ENCODE data around the gene EMX2. TPM values are rescaled to one million over a fixed set of nuclear protein-coding genes. Genes with fewer than 3 reads are reported as not detected.
A peak's percentile ranks its signal among the peaks of the same experiment; 100 is the strongest.

Gene EMX2
- total RNA-seq, 1 experiment from 2014 or later = not detected

GRCh38 chr10:117501460-117502035 lies 41.0 kb upstream of the EMX2 start:
- CTCF ChIA-PET = interaction anchor here (0.7 kb wide), 1 partner anchor 39 kb away, joined by 20 read pairs; no protein-coding TSS in a partner anchor
- POLR2A ChIA-PET (ENCODE audit: low non-redundant PET) = no interaction called here
- no peak for DNase-seq (ENCODE audit: low spot score)
- Histone ChIP-seq H3K4me3 (ENCODE audit: low read depth, low read length, poor library complexity, severe bottlenecking) (no peak overlapping the region), H3K36me3 (ENCODE audit: insufficient read depth, low read length, poor library complexity, severe bottlenecking) (no peaks in the 10 kb centered on the region), H3K9me3 (ENCODE audit: low read depth, low read length, poor library complexity, severe bottlenecking) (no peaks in the 10 kb centered on the region), H3K27ac (ENCODE audit: low read depth, low read length, poor library complexity, severe bottlenecking) (no peak overlapping the region), H3K4me1 (ENCODE audit: insufficient read depth, low read length, poor library complexity, severe bottlenecking) (peaks cover 16% of the 10 kb centered on the region), H3K27me3 (replicated peaks; ENCODE audit: insufficient read depth, low read depth, low read length, poor library complexity) (no peaks in the 10 kb centered on the region)
- TF ChIP-seq CTCF (conservative IDR thresholded peaks at IDR 0.05; ENCODE audit: low read depth, low read length) = no peak
- no peak for TF ChIP-seq EZH2 (IDR thresholded peaks at IDR 0.05; ENCODE audit: borderline replicate concordance, low read depth, low read length, poor library complexity, severe bottlenecking)
- intact Hi-C loops (cut with micrococcal nuclease; ENCODE audit: unreplicated experiment) = no loop called here
- BruUV-seq (replicated peaks) = no TSS peak

- TF ChIP-seq CTCF (conservative IDR thresholded peaks at IDR 0.05; ENCODE audit: low read depth, low read length) = no peak
- TF ChIP-seq EZH2 (IDR thresholded peaks at IDR 0.05; ENCODE audit: borderline replicate concordance, low read depth, low read length, poor library complexity, severe bottlenecking) = no peak
- DNase-seq (ENCODE audit: low spot score) = no peak
- peaks cover 16% of the 10 kb centered on the region for H3K4me1 ChIP-seq (ENCODE audit: insufficient read depth, low read length, poor library complexity, severe bottlenecking)
- CTCF ChIA-PET = interaction anchor here (0.5 kb wide), 1 partner anchor 287 kb away, joined by 3 read pairs; no protein-coding TSS in a partner anchor
- no peaks in the 10 kb centered on the region for H3K27me3 ChIP-seq (replicated peaks; ENCODE audit: insufficient read depth, low read depth, low read length, poor library complexity)
- BruUV-seq (replicated peaks) = no TSS peak
- H3K36me3 ChIP-seq (ENCODE audit: insufficient read depth, low read length, poor library complexity, severe bottlenecking) = no peaks in the 10 kb centered on the region
- no peak overlapping the region for H3K4me3 ChIP-seq (ENCODE audit: low read depth, low read length, poor library complexity, severe bottlenecking)
- intact Hi-C loops (cut with micrococcal nuclease; ENCODE audit: unreplicated experiment) = no loop called here
- POLR2A ChIA-PET (ENCODE audit: low non-redundant PET) = no interaction called here
- no peaks in the 10 kb centered on the region for H3K9me3 ChIP-seq (ENCODE audit: low read depth, low read length, poor library complexity, severe bottlenecking)
- no peak overlapping the region for H3K27ac ChIP-seq (ENCODE audit: low read depth, low read length, poor library complexity, severe bottlenecking)
These were observed 39.9 kb upstream of the EMX2 start for GRCh38 chr10:117502421-117503243.

DNA sequence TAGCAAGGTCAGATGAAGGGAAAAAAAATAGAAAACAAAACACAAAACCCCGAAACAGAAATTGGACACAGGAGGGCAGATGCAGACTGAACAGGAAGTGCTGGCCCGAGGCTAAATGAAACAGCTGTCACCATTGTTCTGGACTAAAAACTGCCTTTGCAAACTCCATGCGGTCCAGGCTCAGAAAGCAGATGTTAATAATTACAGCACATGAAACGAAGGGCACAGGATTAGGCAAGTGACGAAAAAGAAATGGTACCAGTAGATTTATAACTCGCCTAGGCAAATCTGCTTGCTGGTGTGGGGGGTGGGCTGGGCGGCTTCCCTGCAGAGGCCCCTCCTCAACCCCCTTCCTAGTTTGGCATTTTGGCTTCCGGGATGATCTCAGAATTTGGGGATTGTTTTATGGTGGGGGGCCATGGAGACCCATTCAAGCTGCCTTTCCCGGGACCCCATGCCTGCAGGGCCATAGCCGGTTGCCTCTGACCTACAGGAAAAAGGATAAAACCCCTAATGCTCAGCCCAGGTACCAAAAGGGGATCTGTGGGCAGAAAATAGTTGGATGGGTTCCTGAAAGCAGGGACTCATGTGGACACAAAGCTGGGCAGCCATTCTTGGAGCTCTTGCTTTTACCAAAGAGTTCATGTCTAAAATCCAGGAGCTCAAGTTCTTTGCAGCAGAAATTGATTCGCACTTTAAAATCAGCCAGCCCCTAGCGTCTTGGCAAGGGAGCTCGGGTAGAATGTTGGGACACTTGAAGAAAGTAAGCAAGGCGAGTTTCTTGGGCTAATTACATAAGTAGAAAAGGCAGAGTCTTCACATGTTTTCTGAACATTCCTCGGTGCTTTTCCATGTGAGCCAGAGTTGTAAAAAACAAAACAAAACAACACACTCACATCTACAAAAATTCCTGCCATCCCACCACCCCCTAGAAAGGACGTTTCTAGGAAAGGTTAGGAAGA lies 39.0 kb upstream of the EMX2 start:
- ChIA-PET CTCF (interaction anchor here (0.5 kb wide), 1 partner anchor 286 kb away, joined by 3 read pairs; no protein-coding TSS in a partner anchor), POLR2A (ENCODE audit: low non-redundant PET) (no interaction called here)
- no peak overlapping the region for H3K27ac ChIP-seq (ENCODE audit: low read depth, low read length, poor library complexity, severe bottlenecking)
- intact Hi-C loops (cut with micrococcal nuclease; ENCODE audit: unreplicated experiment) = no loop called here
- H3K9me3 ChIP-seq (ENCODE audit: low read depth, low read length, poor library complexity, severe bottlenecking) = no peaks in the 10 kb centered on the region
- peaks cover 16% of the 10 kb centered on the region for H3K4me1 ChIP-seq (ENCODE audit: insufficient read depth, low read length, poor library complexity, severe bottlenecking)
- no peaks in the 10 kb centered on the region for H3K27me3 ChIP-seq (replicated peaks; ENCODE audit: insufficient read depth, low read depth, low read length, poor library complexity)
- H3K4me3 ChIP-seq (ENCODE audit: low read depth, low read length, poor library complexity, severe bottlenecking) = no peak overlapping the region
- BruUV-seq (replicated peaks) = no TSS peak
- TF ChIP-seq EZH2 (IDR thresholded peaks at IDR 0.05; ENCODE audit: borderline replicate concordance, low read depth, low read length, poor library complexity, severe bottlenecking) = no peak
- no peak for TF ChIP-seq CTCF (conservative IDR thresholded peaks at IDR 0.05; ENCODE audit: low read depth, low read length)
- H3K36me3 ChIP-seq (ENCODE audit: insufficient read depth, low read length, poor library complexity, severe bottlenecking) = no peaks in the 10 kb centered on the region
- peak; percentile 80 for DNase-seq (ENCODE audit: low spot score)
